Panc1 (cell line): ENCODE results near the gene COG7. TPM values are rescaled to one million over a fixed set of nuclear protein-coding genes. Genes with fewer than 3 reads are reported as not detected.

Experiments
- ATAC-seq: fragments of 200-7000 bp; cut with Tn5 transposase; 2 replicates; pipeline ENCODE4 v1.9.1; 2020; ENCODE audit warnings: mild to moderate bottlenecking, moderate library complexity
- BruUV-seq: library from RNA; stranded (reverse); fragments of 400-500 nt; replicated peaks from 2 replicates; lab custom pipeline; 2021; lab: Mats Ljungman, UMichigan
- CTCF ChIA-PET: fragments of 300-600 bp; sonication (Branson Sonifier 250); formaldehyde crosslinking; loops from one replicate; lab custom pipeline; 2022; ENCODE audit warnings: antibody characterized with exemption; lab: Charles Lee
- POLR2A ChIA-PET: fragments of 300-600 bp; sonication (Branson Sonifier 250); formaldehyde crosslinking; loops from one replicate; lab custom pipeline; 2022; ENCODE audit warnings: antibody characterized with exemption; lab: Charles Lee
- DNase-seq: peaks from one replicate; pipeline ENCODE4 v3.0.0-alpha.2; 2010; ENCODE audit warnings: low read depth, low spot score
- H3K27ac ChIP-seq: 2 replicates; pipeline ENCODE4 v1.5.1; 2011; ENCODE audit warnings: mild to moderate bottlenecking, low read length, inconsistent platforms
- H3K27me3 ChIP-seq: fragments of 200-500 bp; sonication (Bioruptor generic); 2 replicates; pipeline ENCODE4 v1.6.0; 2014; ENCODE audit warnings: low read length, inconsistent platforms; ENCODE audit not compliant: control insufficient read depth, insufficient read depth
- H3K36me3 ChIP-seq: fragments of 200-500 bp; sonication (Bioruptor generic); 2 replicates; pipeline ENCODE4 v1.5.1; 2014; ENCODE audit warnings: inconsistent platforms, mild to moderate bottlenecking, low read length, moderate library complexity; ENCODE audit not compliant: control insufficient read depth, insufficient read depth
- H3K4me1 ChIP-seq: 2 replicates; pipeline ENCODE4 v1.5.1; 2011; ENCODE audit warnings: inconsistent platforms, mild to moderate bottlenecking, low read length, moderate library complexity; ENCODE audit not compliant: control insufficient read depth, insufficient read depth
- H3K4me3 ChIP-seq, 2 experiments: 2 replicates each; pipeline ENCODE4 v1.5.1; 2011 to 2012; ENCODE audit warnings: low read depth in 2 of 2, low read length in 2 of 2, mild to moderate bottlenecking in 2 of 2, inconsistent platforms in 1 of 2, moderate library complexity in 1 of 2
- H3K9me3 ChIP-seq: fragments of 200-500 bp; sonication (Bioruptor generic); 2 replicates; pipeline ENCODE4 v1.5.1; 2014; ENCODE audit warnings: low read depth, mild to moderate bottlenecking, inconsistent platforms, low read length, moderate library complexity; ENCODE audit not compliant: control insufficient read depth, insufficient read depth
- POLR2AphosphoS5 ChIP-seq: IDR thresholded peaks from 2 replicates; pipeline ENCODE4 v1.6.1; 2012; ENCODE audit warnings: mild to moderate bottlenecking, low read depth, low read length, moderate library complexity
- REST ChIP-seq, 2 experiments: IDR thresholded peaks; 2 replicates each; pipeline ENCODE4 v1.6.1; 2011 to 2012; ENCODE audit warnings: low read depth in 2 of 2, control low read depth in 1 of 2, low read length in 1 of 2, mild to moderate bottlenecking in 1 of 2, moderate library complexity in 1 of 2; ENCODE audit not compliant: insufficient read depth in 1 of 2
- SIN3A ChIP-seq: IDR thresholded peaks from 2 replicates; pipeline ENCODE4 v1.6.1; 2012; ENCODE audit warnings: low read depth, mild to moderate bottlenecking, low read length, moderate library complexity, borderline replicate concordance; ENCODE audit not compliant: insufficient read depth
- TCF7L2 ChIP-seq: IDR thresholded peaks from 2 replicates; pipeline ENCODE4 v1.6.1; 2011; ENCODE audit warnings: mild to moderate bottlenecking, low read depth, low read length, inconsistent platforms
- in situ Hi-C: cut with HindIII; loops from 2 replicates; pipeline ENCODE4 v1.10.0; 2016; ENCODE audit warnings: low sequenced_read_pairs, low pct_unique_long_range_greater_than_20kb
- intact Hi-C: fragments of 100-400 bp; cut with micrococcal nuclease; formaldehyde crosslinking; loops from one replicate; pipeline ENCODE4 v1.10.0; 2022; ENCODE audit not compliant: unreplicated experiment
- total RNA-seq: library from RNA; stranded (reverse); gene quantifications from one replicate; pipeline ENCODE4 v1.2.1, GENCODE V29; 2021; ENCODE audit not compliant: unreplicated experiment
- TF ChIP-seq, protein P1 (sequence below): fragments of 450-650 bp; IDR thresholded peaks from 2 replicates; pipeline ENCODE4 v1.5.1; 2017; ENCODE audit warnings: mild to moderate bottlenecking

COG7 gene
- total RNA-seq, 1 experiment from 2014 or later = 25.3 TPM

- ATAC-seq (no peak), DNase-seq (no peak)
- Histone ChIP-seq H3K27ac (peak overlapping the region; percentile 71), H3K9me3 (no peaks in the 10 kb centered on the region), H3K4me3 (no peak overlapping the region), H3K36me3 (peaks cover 8% of the 10 kb centered on the region), H3K4me1 (peaks cover 40% of the 10 kb centered on the region), H3K27me3 (no peaks in the 10 kb centered on the region)
- intact Hi-C loops = no loop called here
- POLR2A ChIA-PET = no interaction called here
- BruUV-seq = no TSS peak
- CTCF ChIA-PET = no interaction called here
- in situ Hi-C loops = no loop called here
- TF ChIP-seq TCF7L2 (no peak), REST (IDR thresholded peaks at IDR 0.05; ENCODE audit: insufficient read depth in 1 of 2, low read depth in 2 of 2, low read length in 1 of 2) (no peak)
- TF ChIP-seq, protein P1, sequence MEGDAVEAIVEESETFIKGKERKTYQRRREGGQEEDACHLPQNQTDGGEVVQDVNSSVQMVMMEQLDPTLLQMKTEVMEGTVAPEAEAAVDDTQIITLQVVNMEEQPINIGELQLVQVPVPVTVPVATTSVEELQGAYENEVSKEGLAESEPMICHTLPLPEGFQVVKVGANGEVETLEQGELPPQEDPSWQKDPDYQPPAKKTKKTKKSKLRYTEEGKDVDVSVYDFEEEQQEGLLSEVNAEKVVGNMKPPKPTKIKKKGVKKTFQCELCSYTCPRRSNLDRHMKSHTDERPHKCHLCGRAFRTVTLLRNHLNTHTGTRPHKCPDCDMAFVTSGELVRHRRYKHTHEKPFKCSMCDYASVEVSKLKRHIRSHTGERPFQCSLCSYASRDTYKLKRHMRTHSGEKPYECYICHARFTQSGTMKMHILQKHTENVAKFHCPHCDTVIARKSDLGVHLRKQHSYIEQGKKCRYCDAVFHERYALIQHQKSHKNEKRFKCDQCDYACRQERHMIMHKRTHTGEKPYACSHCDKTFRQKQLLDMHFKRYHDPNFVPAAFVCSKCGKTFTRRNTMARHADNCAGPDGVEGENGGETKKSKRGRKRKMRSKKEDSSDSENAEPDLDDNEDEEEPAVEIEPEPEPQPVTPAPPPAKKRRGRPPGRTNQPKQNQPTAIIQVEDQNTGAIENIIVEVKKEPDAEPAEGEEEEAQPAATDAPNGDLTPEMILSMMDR = no peak
Measured at GRCh38 chr16:23406546-23407240, 46.3 kb downstream of the COG7 start.

DNA sequence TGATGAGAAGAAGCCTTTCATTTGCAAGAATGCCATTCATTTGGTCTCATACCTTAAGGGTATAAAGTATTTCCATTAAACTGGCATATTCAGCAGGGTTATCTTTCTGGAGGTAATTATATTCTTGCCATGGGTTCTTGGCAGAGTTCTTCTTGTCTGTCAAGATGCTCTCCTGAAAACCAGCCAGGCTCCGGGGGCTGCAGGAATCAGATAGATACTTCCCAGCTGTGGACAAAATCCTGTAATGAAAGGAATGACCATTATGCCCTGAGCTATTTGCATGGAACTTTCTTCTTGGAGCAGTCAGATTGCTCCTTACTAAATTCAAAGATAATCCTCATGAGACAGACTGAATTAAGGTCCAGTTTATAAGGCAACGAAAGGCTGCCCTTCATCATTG lies 47.0 kb downstream of the COG7 start:
- CTCF ChIA-PET = no interaction called here
- in situ Hi-C loops (no loop called here), intact Hi-C loops (no loop called here)
- peaks cover 40% of the 10 kb centered on the region for H3K4me1 ChIP-seq
- no peak for DNase-seq
- no peak for TF ChIP-seq SIN3A
- no peak for TF ChIP-seq TCF7L2
- no peaks in the 10 kb centered on the region for H3K9me3 ChIP-seq
- H3K27ac ChIP-seq = peak overlapping the region; percentile 71
- POLR2A ChIA-PET = no interaction called here
- ATAC-seq = no peak
- BruUV-seq = no TSS peak
- no peak overlapping the region for H3K4me3 ChIP-seq
- peaks cover 6% of the 10 kb centered on the region for H3K36me3 ChIP-seq
- H3K27me3 ChIP-seq = no peaks in the 10 kb centered on the region

- H3K4me1 ChIP-seq = peaks cover 27% of the 10 kb centered on the region
- POLR2A ChIA-PET = no interaction called here
- peaks cover 9% of the 10 kb centered on the region for H3K36me3 ChIP-seq
- no peaks in the 10 kb centered on the region for H3K9me3 ChIP-seq
- ATAC-seq (no peak), DNase-seq (no peak)
- no peak for TF ChIP-seq REST (IDR thresholded peaks at IDR 0.05; ENCODE audit: insufficient read depth in 1 of 2, low read depth in 2 of 2, low read length in 1 of 2)
- TF ChIP-seq SIN3A = no peak
- TF ChIP-seq, protein P1 = no peak
- TF ChIP-seq TCF7L2 = no peak
- no peak for TF ChIP-seq POLR2AphosphoS5
- no peak overlapping the region for H3K4me3 ChIP-seq
- peak overlapping the region; percentile 75 for H3K27ac ChIP-seq
- no peaks in the 10 kb centered on the region for H3K27me3 ChIP-seq
- in situ Hi-C loops (no loop called here), intact Hi-C loops (no loop called here)
- no TSS peak for BruUV-seq
- CTCF ChIA-PET = no interaction called here
Measured at GRCh38 chr16:23403547-23403946, 49.4 kb downstream of the COG7 start.
